ENCODE data around the gene AKAP13.
"Not testable (repeated sequence)": the region's sequence is repeated elsewhere in the genome, so short reads cannot be mapped to it uniquely, and the experiment has no call there.

Gene AKAP13

DNA sequence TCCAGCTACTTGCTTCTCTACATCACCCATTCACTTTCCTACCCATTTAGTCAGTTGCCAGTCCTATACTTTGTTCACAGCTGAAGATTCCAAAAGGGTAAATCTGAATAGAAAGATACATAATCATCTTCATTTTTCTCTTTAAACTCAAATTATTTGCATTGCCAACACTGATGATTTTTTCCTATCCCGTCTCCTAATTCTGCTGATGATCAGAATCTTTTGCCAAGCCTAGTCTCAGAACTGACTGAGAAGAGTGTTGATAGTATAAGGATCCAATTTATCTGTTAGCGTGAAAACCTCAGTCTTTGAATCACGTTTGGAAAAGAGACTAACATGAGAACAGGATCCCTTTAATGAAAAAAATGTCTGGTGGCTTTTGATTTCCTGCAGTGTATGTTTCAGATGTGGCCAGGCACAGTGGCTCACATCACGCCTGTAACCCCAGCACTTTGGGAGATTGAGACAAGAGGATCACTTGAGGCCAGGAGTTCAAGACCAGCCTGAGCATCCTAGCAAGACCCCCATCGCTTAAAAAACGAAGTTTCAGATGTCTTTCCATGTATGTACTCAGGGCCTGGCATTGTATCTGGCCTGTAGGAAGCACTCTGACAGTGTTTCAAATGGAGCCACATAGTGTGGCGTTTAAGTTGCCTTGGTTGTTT, 244.9 kb downstream of the AKAP13 start:
- no peak for DNase-seq (ENCODE audit: low read depth)

DNA sequence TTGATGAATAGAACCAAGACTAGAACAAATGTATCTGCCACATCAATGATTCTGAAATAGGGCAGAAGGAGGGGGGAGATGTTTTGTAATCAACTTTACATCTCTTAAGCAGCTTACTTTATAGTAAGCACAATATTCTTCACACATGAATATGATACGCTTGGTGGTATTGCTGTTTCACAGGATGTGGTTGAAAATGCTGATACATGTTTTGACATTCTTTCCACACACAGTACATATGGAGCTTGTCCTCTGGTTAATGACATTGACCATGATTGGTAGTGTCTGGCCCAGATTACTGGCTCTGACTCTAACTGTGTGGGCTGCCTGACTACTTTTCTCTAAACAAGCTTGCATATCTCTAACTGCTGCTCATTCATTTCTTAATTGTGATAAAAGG, 245.5 kb downstream of the AKAP13 start:
- no peak for DNase-seq (ENCODE audit: low read depth)

DNA sequence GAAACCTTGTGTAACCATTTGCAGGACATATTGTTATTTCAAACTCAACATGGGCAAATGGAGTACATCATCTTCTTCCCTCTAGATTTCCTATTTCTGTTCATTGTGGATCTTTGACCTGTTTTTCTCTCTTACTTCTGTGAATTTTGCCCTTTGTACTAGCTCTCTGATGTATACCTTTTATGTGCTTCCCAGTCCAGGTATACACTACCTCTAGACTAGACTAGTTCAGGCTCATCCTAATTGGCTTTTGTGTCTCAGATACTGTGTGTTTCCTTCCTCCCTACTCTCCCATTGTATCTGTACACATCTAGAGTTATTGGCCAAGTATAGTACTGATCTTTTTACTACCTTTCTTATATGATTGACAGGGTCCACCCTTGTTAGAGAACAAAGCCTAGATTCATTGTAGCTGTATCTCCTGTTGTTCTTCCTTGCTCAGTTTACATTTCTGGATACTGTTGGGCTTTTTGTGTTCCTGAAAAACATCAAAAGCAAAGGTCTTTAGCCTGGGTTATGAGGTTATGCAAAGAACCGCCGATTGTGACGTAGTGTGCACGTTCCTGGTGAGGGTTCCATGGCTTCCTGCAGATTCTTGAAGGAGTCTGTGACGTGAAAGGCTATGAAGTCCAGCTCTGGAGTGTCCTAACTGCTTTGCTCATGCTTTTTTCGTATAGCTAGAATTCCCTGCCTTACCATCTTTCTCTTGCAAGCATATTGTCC, 247.0 kb downstream of the AKAP13 start:
- DNase-seq (ENCODE audit: low read depth), result no peak

DNA sequence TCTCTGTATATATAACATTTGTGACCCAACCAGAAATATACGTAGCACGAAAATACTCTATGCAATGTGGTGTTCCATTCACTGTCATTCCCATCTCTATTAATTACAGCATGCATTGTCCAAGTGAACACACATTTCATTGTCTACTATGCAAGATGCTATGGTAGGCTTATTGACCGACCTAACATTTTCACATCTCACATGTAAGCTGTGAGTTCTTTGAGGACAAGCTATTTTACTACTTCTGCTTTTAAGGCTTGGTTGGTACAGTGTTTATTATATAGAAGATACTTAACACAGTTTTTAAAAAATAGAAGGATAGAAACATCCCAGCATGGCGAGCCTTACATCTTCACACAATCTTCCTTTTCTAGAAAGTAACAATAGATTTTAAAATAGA, 249.9 kb downstream of the AKAP13 start:
- DNase-seq (ENCODE audit: low read depth), result no peak

DNA sequence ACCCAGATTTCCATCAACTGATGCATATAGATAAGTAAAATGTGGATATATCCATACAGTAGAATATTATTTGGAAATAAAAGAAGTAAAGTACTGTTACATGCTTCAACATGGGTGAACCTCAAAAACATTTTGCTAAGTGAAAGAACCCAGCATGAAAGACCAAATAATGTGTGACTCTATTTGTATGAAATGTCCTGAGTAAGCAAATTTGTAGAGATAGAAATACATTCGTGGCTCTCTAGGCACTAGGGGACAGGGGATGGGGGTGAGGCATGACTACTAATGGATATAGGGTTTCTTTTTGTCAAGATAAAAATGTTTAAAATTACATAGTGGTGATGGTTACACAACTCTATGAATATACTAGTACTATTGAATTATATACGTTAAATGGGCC, 250.6 kb downstream of the AKAP13 start:
- DNase-seq (ENCODE audit: low read depth), result no peak

DNA sequence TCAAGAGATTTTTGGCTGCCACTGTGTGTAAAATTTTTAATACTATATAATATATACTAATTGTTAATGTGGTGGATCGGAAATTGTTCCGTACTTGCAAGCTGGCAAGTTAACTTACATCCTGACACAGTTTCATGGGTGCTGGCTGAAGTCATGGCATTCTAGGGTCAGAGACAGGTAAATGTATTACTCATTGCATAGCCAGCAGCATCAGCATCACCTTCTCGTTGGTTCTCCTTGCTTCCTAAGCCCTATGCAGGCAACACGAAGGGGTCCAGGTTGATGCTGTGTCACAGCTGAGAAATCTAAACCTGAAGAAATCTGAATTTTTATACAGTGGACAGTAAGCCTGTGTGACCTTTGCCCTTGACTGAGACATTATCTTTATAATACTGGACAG, 251.6 kb downstream of the AKAP13 start:
- no peak for DNase-seq (ENCODE audit: low read depth)

DNA sequence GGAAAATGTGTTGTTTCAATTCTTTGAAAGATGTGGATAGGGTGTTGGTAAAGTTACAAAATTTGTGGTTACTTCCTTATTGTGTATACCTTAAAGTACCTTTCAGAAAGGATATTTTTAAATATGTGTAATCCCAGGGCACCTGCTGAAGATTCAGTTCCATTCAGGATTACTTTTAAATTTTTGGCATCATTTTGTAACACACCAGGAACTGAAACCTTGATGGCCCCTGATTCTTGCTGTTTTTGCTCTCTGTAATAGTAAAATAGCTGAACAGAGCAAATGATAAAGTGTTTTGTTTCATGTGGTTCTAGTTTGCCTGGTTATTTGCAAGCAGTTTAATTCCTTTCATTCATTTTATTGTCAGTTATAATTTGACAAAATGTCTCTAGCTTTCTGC, 253.5 kb downstream of the AKAP13 start:
- no peak for DNase-seq (ENCODE audit: low read depth)

DNA sequence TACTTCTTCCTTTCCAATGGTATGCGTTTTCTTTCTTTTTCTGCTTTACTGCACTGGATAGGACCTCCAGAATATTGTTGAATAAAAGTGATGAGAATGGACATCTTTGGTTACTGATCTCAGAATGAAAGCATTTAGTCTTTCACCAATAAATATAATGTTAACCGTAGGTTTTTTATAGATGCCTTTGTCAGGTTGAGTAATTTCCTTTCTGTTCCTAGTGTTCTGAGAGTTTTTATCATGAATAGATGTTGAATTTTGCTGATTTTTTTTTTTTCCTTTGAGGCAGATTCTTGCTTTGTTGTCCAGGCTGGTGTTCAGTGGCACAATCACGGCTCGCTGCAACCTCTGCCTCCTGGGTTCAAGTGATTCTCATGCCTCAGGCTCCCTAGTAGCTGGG, 255.9 kb downstream of the AKAP13 start:
- DNase-seq (ENCODE audit: low read depth), result no peak

DNA sequence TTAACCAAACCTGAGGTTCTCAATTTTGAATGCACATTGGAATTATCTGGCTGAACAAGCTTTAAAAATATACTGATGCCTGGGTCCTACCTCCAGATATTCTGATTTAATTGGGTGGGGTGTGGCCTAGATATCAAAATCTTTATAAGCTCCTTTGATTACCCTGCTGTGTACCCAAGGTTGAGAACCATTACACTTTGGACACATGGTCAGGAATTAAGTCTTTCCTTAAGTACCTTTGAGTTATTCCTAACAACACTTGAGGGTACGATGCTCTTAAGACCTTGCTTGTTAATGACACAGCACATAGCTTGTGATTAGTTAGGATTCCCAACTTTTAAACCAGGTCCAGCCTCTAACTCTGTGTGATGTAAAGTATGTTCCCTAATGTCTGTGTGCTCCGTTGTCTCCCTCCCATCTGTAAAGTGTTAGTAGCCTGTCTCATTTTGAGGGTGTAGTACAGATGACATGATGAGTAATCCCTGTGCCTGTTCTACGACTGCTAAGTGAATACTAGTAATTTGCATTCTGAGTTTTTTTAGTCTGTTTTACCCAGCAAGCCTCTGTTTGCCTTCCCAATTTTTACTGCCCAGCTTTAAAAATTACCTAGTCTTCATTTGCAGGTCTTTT, 259.5 kb downstream of the AKAP13 start:
- DNase-seq (ENCODE audit: low read depth), result no peak

DNA sequence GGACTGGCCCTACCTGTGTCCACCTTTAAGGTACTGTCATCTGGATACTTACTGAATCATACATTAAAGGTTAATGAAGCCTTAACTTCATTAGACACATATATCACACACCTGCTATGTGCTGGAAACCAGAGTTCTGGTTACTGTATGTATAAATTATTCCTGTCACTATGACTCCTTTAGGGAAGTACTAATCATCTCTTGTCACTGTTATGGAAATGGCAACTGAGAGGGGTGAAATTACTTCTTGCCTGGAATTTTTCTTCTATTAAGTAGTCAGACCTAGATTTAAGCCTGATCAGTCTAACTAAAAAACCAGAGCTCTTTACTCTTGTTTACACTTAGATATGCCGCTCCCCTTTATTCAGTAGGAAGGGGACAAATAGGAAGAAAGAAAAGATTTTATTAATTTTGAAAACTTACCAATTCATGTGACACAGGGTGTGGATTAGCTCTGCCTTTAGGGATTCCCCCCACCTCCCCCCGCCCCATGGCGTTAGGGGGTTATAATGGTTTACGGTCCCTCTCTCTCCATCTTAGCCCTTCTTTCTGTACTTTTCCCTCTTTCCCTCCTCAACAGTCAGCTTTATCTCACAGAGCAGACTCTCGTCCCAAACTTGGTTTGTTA, 261.8 kb downstream of the AKAP13 start:
- DNase-seq (ENCODE audit: low read depth), result no peak

DNA sequence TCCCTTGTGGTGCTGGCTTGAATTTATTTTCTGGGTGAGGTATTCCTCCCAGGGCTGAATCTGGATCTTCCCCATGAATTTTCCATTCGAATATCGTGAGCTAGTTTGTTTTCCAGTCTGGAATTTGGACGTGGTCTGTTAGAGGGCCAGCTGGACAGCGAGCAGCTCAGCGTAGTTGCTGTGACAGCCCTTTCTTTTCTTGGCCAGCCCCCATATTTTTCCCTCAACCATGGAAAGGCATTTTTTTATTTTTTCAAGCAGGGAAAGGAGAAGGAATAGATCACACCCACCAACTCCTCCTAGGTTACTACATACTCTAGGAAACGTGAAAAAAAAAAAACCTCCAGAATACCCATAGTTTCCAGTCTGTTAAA, 262.3 kb downstream of the AKAP13 start:
- DNase-seq (ENCODE audit: low read depth), result no peak

DNA sequence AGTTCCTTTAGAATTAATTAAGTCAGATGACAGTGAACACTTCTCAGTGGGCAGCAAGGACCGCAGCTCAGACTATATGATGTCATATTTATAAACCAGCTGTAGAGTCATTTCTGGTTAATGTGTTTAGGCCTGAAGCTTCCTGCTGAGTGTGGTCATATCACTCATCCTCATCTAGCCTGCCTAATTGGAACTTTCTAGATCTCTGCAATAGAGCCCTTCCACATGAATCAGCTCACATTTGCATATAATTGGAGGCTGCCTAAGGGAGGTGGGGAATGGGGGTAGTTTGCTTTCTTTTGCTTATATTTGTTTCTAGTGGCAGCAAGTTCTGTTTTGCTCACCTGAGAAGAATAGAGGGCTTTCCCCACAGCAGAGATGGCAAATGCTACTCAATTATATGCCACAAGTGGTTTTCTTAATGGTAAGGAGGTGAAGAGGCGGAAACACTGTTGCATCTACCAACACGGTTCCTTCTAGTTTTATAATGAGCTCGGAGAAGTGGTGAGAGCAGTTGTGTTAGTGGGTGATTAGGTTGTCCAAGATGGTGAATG, 266.2 kb downstream of the AKAP13 start:
- no peak for DNase-seq (ENCODE audit: low read depth)

DNA sequence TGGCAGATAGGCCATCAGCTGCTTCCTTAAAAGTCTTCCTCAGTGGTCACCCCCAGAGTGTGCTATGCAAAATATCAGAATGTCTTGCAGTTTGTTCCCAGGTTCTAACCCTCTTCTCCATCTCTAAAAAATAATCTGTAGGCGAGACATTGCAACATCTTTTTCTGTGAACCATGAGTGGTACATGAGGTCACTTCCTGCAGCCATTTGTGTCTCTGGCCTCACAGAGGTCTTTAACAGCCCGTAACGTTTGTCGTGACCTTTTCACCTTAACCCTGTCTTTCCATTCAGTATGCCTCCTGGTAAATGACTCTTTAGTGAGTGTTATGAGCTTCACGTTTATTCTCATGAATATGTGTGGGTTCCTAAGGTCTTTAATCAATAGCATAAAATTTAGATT, 269.0 kb downstream of the AKAP13 start:
- no peak for DNase-seq (ENCODE audit: low read depth)

DNA sequence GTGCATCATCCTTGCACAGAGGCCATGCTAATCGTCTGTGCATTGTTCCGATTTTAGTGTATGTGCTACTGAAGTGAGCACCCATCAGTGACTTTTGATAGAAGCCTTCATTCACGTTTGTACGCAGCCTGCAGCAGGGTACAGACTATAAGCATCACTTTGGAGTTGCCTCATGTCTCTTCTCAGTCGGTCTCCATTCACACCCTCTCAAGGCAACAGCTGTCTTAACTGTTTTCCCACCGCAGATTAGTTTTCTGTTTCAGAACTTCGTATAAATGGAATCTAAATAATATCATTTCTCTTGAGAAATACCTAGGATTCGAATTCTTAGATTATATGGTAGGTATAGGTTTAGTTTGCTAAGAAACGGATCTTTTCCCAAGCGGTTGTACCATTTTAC, 271.1 kb downstream of the AKAP13 start:
- no peak for DNase-seq (ENCODE audit: low read depth)

DNA sequence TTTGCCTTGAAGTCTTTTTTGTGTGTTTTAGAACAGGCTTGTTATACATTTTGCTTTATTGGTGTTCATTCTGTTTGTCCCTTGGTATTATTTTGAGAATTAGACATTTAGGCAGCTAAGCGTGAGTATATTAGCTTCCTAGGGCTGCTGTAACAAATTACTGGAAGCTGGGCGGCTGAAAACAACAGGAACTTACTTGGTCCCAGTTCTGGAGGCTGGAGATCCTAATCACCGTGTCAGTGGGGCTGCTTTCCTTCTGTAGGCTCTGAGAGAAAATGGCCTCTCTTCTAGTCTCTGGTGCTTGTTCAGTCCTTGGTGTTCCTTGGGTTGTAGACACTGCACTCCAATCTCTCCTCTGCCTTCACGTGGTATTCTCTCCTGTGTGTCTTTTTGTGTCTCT, 272.1 kb downstream of the AKAP13 start:
- no peak for DNase-seq (ENCODE audit: low read depth)

DNA sequence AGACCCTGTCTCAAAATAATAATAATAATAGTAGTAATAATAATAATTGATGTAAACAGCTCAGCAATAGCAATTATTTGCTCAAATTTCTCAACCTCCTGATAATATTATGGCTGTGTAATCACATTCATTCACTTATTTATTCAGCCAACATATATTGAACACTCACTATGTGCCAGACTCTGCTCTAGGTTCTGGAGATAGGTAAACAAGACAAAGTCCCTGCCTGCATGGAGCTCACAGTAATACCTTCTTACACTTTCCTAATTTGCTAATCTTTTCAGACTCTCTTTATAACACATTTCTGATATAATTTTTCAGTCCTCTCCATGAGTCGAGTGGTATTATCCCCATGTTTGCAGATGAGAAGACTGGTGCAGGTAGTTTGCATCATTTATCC, 276.7 kb downstream of the AKAP13 start:
- no peak for DNase-seq (ENCODE audit: low read depth)

DNA sequence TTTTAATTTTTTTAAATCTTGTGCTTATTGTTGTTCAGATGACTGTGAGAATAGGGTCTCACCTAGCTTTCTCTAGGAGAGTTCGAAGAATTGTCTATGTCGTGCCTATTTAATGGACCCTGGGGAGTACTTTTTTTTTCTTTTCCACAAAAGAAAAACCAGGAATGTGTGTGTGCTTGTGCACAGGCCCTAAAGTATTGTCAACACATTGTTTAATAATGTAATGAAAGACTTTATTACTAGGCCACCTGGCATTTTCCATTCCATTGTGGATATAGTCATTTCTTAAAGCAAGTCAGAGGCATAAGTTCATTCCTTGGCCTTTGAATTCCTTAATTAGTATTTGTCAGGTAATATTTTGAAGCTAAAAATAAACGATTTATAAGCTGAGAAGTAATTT, 278.4 kb downstream of the AKAP13 start:
- no peak for DNase-seq (ENCODE audit: low read depth)

DNA sequence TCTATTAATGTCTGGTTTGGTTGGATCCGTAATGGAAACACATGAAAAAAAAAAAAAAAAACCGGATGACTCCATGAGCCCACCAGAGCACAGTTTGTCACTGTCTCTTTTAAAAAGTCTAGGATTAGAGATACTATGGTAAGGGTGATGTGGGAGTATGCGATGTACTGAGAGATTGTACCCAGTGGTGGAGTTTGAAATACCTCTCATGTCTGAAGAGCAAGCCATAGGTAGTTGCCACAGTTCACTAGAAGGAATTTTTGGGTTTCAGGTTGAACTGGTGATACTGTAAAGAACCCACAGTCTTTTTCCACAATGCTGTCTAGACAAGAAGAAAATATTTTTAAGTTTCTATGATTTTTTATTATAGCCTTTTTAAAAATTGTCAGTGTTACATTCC, 281.5 kb downstream of the AKAP13 start:
- DNase-seq (ENCODE audit: low read depth), result no peak

DNA sequence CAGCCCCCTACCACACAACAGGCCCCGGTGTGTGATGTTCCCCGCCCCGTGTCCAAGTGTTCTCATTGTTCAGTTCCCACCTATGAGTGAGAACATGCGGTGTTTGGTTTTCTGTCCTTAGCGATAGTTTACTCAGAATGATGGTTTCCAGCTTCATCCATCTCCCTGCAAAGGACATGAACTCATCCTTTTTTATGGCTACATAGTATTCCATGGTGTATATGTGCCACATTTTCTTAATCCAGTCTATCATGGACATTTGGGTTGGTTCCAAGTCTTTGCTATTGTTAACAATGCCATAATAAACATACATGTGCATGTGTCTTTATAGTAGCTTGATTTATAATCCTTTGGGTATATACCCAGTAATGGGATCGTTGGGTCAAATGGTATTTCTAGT, 285.3 kb downstream of the AKAP13 start:
- not testable (repeated sequence) for DNase-seq (ENCODE audit: low read depth)

DNA sequence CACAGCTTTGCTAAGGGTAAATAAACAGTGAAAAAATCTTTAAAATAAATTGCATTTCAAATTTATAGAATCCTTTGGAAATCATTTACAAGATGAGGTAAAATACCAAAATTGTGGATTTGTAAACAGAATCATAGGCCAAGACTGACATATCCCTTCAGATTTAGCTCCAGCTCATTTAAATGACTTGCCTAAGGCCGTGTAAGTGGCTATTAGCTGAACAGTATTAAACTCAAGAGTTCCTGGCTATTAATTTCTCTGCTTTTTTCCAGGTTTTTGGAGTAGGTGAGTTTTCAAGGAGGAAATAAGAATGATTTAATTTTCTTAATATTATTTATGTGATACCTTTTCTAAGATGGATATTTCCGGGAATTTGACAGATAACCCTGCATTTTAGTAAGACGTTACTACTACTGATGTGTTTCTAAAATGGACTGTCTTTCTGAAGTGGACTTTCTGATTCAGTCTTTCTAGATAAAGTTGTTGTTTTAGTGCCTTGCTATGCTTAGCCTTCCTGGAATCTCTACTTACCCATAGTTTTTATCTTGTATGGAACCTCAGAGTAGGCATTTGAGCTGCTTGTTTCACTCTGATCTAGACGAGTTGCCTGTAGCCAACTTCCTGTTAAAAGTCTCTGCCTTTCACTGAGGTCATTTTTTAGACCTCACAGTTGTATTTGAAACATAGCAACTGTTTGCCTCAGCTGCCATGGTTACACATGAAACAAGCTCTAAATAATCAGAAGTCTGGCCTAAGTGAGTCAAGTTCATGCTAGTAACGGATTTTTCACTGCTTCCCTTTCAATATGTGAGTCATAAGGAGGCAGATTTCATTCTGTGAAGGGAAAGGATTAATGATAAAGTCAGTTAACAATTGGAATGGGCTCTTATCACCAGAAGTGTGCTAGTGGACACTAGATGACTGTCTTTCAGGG, 287.4 kb downstream of the AKAP13 start:
- peak; percentile 26 for DNase-seq (ENCODE audit: low read depth)

DNA sequence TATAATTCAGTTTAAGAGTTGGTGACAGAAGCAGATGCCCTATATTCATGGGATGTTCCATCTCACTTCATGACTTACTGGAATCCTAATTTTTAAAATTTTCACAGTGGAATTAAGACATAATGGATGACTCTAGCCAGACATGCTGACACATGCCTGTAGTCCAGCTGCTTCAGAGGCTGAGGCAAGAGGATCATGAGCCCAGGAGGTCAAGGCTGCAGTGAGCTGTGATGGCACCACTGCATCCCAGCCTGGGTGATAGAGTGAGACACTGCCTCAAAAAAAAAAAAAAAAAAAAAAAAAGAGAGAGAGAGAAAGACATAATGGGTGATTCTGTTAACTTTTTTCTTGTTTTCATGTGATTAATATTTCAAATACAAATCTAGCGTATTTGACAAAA, 290.8 kb downstream of the AKAP13 start:
- no peak for DNase-seq (ENCODE audit: low read depth)
